ENCODE measurements around the gene PDE6G.
A peak's percentile ranks its signal among the peaks of the same experiment; 100 is the strongest.

PDE6G gene

GRCh38 chr17:81660441-81660840, 4.1 kb upstream of the PDE6G start:
- DNase-seq: no peak

DNA sequence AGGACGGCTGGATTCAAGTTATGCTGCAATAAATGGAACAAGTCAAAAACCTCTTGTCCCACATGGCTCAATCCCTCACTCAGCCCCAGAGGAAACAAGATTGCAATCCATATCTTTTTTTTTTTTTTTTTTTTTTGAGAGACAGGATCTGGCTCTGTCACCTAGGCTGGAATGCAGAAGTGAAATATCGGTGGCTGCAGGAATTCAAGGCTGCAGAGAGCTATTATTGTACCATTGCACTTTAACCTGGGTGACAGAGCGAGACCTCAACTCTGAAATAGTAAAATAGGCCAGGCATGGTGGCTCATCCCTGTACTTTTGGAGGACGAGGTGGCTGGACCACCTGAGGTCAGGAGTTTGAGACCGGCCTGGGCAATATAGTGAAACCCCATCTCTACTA, 2.7 kb upstream of the PDE6G start:
- no peak for DNase-seq

DNA sequence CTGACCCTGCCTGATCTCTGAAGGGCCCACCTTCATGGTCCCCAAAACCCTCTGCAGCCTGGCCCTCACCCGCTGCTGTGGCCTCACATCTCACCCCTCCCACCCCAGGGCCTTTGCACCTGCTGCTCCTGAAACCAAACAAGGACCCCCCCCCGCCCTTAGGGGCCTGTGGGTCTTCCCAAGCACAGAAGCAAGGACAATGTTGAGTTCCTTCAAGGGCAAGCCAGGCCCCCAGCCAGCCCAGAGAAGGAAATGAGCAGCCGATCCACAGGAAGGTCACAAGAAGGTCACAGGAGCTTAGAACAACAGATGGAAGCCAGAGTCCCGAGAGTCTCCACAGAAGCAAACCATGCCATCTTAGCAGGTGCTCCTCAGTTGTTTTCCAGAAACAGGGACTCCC, 493 bp upstream of the PDE6G start:
- DNase-seq: no peak

- DNase-seq: no peak
These were observed 794 bp downstream of the PDE6G start for GRCh38 chr17:81655378-81656117.

DNA sequence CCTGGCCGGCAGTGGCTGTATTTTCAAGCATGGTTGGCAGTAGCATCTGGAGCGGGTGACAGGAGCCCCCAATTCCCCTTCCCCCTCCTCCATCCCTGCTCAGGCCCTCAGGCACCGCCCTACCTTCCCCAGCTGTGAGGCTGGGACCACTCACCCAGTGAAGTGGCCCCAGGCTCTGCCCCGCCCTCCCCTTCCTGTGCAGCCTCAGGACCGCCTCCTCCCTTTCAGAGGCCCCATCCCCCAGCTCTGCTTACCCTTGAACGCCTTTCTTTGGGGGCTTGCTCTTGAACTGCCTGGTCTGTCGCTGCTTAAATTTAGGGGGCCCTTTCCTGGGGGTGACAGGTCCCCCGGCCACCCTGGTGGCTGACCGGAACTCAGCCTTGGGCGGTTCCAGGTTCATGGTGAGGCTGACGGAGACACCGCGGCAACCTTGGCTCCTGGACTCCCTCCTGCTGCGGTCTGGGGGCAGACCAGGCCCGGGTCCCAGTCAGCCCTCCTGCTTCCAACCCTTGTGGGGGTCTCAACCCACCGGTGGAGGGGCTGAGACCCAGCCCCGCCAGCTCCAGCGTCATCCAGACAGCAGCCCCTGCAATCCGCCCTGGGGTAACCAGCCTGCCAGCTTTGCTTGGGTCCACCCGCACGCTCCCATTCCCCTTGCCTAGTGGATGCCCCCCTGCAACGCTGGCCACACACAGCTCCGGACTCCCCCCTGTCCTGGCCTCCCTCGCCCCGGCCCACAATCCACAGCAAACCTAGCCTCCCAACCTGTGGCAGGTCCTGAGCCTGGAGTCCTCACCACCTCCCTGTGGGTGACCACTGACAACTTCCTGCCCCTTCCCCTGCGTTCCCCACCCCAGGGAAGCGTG, 3.2 kb downstream of the PDE6G start:
- DNase-seq: no peak

- peak; percentile 96 for DNase-seq
These were observed 4.7 kb downstream of the PDE6G start for GRCh38 chr17:81651692-81652091.

- no peak for DNase-seq
These were observed 5.4 kb downstream of the PDE6G start for GRCh38 chr17:81650951-81651350.

DNA sequence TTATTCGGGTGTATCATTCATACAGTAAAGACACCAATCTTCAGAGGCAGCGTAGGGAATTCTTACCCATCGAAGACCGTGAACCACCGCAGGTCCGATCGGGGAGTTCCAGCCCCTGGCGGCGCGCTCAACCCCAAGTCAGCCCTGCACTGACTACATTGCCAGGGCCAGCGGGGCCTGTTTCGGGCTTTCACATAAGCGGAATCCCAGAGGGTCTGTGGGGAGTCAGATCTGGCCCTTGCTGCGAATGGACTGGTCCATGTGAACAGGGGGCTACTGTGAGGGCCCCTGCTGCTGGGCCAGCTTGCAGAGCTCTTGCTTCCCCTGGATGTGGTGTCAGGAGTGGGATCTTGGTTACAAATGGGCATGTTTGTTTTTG, 7.6 kb downstream of the PDE6G start:
- no peak for DNase-seq

DNA sequence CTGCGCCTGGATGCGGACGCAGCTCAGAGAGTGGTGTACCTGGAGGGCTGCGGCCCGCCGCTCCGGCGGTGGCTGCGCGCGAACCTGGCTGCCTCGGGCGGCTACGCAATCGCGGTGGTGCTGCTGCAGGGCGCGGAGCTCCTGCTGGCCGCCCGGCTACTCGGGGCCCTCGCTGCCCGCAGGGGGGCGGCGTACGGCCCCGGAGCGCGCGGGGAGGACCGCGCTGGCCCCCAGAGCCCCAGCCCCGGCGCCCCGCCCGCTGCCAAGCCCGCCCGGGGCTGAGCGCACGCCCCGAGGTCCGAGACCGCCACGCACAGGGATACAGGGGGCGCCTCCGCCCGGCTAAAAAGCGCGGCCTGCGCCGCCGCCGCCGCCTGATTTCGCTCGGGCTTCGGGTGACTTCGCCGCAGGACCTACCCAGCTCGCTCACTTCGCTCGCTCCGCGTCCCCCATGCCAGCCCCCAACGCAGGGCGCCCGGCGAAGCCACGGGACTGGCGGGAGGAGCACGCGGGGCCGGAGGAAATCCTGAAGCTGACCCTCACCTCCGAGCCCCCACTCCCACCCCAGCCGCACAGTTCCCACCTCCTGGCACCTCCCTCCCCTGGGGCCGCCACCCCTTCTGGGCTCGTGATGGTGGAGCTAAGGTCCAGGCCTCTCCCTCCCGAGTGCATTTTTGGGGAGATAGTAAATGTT, 8.2 kb downstream of the PDE6G start:
- DNase-seq: no peak

DNA sequence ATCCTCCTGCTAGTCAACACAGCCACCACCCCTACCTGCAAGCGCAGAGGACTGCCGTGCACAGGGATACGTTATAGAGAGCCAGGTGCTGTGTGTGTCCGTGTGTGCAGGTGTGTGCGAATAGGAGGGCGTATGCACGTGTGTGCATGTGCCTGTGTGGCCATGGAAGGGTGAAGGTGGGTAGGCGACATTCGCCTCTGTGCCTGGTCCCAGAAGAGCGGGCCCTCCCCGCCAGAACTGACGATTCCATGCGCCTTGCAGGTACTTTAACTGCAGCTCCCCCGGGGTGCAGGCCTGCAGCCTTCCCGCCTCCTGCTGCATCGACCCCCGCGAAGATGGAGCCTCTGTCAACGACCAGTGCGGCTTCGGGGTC, 8.7 kb downstream of the PDE6G start:
- DNase-seq: no peak

- no peak for DNase-seq
These were observed 9.3 kb downstream of the PDE6G start for GRCh38 chr17:81646869-81647600.

GRCh38 chr17:81644976-81645952, 11.1 kb downstream of the PDE6G start:
- no peak for DNase-seq

DNA sequence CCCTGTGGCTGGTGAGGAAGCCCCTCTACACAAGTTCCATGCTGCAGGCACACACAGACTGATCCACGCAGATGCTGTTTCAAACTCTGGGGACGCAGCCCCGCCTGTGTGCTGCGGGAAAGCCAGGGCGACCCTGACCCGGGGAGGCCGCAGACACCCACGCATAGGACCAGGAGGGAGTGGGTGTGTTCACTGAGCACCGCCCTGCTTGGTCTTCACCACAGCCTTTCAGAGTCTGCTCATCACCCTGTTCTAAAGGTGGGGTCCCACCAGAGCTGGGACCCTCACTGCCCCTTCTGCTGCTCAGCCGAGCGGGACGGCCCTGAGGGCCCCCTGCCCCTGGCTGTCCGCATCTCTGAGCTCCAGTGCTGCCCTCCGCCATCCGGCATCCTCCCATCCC, 11.8 kb downstream of the PDE6G start:
- DNase-seq: no peak

GRCh38 chr17:81641825-81642489, 14.4 kb downstream of the PDE6G start:
- DNase-seq: peak; percentile 83

DNA sequence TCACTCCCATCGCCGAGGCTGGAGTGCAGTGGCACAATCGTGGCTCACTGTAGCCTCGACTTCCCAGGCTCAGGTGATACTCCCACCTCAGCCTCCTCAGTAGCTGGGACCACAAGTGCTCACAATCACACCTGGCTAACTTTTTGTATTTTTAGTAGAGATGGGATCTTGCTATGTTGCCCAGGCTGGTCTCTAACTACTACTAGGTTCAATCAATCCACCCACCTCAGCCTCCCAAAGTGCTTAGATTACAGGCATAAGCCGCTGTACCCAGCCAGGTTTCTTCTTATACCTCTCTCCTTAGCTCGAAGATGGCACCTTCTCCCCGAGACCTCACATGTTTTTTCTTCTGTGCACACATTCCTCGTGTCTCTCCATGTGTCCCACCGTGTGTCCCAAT, 16.3 kb downstream of the PDE6G start:
- DNase-seq: no peak

GRCh38 chr17:81638683-81639082, 17.7 kb downstream of the PDE6G start:
- no peak for DNase-seq

DNA sequence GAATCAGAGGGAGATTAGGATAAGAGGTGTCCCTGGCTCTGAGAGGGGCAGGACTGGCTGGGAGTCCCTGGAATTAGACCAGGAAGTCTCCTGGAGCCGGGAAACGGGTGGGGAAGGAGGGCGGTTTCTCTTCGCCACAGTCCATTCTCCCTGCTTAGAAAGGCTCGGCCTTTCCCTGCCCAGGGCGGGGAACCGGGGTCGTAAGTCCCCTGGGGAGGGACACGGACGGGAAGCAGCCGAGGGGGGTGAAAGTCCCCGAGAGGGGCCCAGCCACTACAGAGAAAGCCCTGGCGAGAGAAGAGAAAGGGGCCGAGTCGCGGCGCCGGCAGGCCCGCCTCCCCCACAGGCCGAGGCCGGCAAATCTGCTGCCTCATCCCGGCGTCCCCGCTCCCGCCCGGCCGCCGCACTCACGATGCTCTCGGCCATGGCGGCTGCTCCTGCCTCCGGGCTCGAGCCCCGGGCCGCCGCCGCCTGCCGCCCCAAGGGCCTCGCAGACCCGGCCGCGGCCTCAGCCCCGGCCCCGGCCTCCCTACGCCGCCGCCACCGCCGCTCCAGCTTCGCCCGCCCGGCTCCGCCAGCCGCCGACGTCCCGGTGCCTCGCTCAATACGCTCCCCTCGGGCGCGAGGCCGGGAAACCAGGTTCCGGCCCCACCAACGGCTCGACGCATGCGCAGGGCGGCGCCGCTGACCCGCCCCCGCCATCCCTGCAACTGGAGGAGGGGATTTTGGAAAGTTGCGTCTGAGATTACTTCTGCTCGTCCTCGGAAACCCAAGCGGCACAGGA, 19.6 kb downstream of the PDE6G start, which contains the start of the genes NPLOC4 and TSPAN10:
Gene NPLOC4, minus strand, starts transcription at position 608 of the 784 bp plus-strand sequence. Its CDS starts 182 bp downstream, at position 426.
Gene TSPAN10, plus strand, starts transcription at position 692 of the 784 bp plus-strand sequence. CDS start 5,217 bp downstream, outside the sequence.
- peak; percentile 86 for DNase-seq

DNA sequence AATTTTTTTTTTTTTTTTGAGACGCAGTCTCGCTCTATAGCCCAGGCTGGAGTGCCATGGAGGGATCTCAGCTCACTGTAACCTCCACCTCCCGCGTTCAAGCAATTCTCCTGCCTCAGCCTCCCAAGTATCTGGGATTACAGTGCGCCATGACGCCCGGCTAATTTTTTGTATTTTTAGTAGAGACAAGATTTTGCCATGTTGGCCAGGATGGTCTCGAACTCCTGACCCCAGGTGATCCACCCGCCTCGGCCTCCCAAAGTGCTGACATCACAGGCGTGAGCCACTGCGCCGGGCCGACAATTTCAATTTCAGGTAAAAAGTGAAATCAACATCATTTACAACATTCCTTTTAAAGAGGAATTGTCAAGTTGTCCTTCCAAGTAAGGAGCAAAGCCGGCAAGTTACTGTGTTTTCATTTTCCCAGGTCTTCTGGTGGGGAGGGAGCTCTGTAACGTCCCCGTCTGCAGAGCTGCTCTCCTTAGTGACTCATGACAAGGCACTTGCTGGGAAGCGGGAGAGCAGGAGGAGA, 20.3 kb downstream of the PDE6G start:
- no peak for DNase-seq

DNA sequence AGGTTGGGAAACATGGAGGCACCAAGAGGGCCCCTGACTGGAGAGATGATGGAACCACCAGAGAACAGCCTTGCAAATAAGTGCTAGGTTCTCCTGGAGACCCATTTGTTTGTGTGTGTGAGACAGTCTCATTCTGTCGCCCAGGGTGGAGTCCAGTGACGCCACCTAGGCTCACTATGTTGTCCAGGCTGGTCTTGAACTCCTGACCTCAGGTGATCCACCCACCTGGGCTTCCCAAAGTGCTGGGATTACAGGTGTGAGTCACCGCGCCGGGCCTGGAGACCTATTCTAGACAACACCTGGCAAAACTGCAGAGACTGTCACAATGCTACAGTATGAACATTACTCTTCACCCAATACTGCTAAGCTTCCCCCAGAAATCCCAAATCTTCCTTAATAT, 20.9 kb downstream of the PDE6G start:
- no peak for DNase-seq

DNA sequence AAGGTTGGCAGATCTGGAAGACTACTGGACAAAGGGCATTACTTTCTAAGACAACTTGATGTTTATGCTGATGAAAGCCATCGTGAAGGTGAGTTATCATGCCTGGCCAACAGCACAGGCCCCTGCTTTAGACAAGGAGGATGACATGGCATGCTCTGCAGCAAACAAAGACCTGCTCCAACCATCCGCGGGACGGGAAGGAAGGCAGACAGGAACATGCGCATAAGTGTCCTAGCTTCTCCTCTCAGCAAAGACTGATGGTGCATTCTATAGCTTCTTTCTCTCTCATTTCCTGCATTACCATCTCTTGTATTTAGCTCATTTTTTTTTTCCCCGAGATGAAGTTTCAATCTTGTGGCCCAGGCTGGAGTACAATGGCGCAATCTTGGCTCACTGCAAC, 24.9 kb downstream of the PDE6G start:
- DNase-seq: no peak

Measured in EL (cell line).